GM12875 (cell line): ENCODE results near the gene SYNPR.
"Not testable (repeated sequence)": the region's sequence is repeated elsewhere in the genome, so short reads cannot be mapped to it uniquely, and the experiment has no call there.

Experiments
- H3K4me3 ChIP-seq: one replicate; pipeline ENCODE4 v1.5.1; 2011; ENCODE audit warnings: low read depth, low read length, control low read depth
- CTCF ChIP-seq: IDR thresholded peaks from 2 replicates; pipeline ENCODE4 v1.5.1; 2011; ENCODE audit warnings: low read depth, mild to moderate bottlenecking, control low read depth, inconsistent platforms, low read length, moderate library complexity, borderline replicate concordance; ENCODE audit not compliant: insufficient read depth

SYNPR gene

GRCh38 chr3:63635186-63635585 is 357.1 kb downstream of the SYNPR start:
- H3K4me3 ChIP-seq, result no peak overlapping the region
- no peak for TF ChIP-seq CTCF

GRCh38 chr3:63639806-63640205 is 361.7 kb downstream of the SYNPR start:
- no peak for TF ChIP-seq CTCF
- H3K4me3 ChIP-seq, result no peak overlapping the region

GRCh38 chr3:63642488-63642887 is 364.4 kb downstream of the SYNPR start:
- TF ChIP-seq CTCF, result no peak

GRCh38 chr3:63644212-63644797 is 366.2 kb downstream of the SYNPR start:
- no peak for TF ChIP-seq CTCF
- no peak overlapping the region for H3K4me3 ChIP-seq

More at GRCh38 chr3:63642488-63642887, 364.4 kb downstream of the SYNPR start:
- H3K4me3 ChIP-seq, result no peak overlapping the region

- not testable (repeated sequence) for H3K4me3 ChIP-seq
Measured at GRCh38 chr3:63644928-63645781, 367.0 kb downstream of the SYNPR start.

GRCh38 chr3:63652066-63652725 is 374.1 kb downstream of the SYNPR start, which contains the start of gene SNTN:
Gene SNTN, plus strand, starts transcription at chr3:63652675. Its CDS starts 13 bp downstream, at chr3:63652688.
- no peak for TF ChIP-seq CTCF
- H3K4me3 ChIP-seq, result no peak within 1 kb of the TSS

GRCh38 chr3:63654211-63654610 is 376.1 kb downstream of the SYNPR start:
- no peak overlapping the region for H3K4me3 ChIP-seq
- TF ChIP-seq CTCF, result no peak
